GM19193 (cell line): ENCODE measurements around the gene RNASEH2A.

ENCODE experiments used
- POLR2A ChIP-seq: IDR thresholded peaks from 4 replicates; pipeline ENCODE4 v1.6.1; 2011; ENCODE audit not compliant: insufficient read depth, insufficient read length; ENCODE audit errors: extremely low read depth

RNASEH2A gene

DNA sequence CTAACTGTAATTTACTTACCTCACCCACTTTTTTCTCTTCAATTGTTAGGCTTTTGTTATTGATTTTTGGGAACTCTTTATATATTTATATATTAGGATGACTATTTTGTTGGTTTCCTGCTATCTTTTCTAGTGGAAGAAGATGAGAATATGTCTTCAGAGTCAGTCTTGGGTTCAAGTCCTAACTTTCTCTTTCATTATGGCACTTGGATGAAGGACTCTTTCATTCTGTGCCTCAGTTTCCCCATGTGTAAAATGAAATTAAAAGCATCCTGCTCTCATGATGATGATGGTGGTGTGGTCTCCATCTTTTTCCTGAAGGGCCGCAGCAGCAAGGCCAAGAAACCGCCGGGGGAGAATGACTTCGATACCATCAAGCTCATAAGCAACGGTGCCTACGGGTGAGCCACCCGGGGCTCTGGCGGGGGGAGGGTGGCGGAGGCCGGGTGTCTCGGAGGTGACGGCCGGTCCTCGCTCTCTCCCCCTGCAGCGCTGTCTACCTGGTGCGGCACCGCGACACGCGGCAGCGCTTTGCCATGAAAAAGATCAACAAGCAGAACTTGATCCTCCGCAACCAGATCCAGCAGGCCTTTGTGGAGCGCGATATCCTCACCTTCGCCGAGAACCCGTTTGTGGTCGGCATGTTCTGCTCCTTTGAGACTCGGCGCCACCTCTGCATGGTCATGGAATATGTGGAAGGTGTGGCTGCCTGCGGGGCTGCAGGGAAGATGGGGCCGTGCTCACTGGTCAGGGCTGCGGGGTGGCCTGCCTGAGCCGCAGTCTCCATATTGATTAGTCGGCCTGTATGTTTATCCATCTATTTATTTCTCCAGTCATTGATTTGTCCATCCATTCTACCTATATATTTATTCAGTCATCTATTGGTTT, 51.9 kb downstream of the RNASEH2A start:
- TF ChIP-seq POLR2A, result no peak

DNA sequence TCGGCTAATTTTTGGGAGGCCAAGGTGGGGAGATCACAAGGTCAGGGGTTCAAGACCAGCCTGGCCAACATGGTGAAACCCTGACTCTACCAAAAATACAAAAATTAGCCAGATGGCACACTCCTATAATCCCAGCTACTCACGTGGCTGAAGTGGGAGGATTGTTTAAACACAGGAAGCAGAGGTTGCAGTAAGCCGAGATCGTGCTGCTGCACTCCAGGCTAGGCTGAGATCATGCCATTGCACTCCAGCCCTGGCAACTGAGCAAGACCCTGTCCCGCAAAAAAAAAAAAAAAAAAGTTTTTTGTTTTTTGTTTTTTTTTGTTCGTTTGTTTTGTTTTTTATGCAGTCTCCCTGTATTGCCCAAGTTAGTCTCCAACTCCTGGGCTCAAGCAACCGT, 53.2 kb downstream of the RNASEH2A start:
- no peak for TF ChIP-seq POLR2A
